Measurements from ENCODE around the gene MAGEL2.

- TF ChIP-seq CTCF (IDR thresholded peaks at IDR 0.05), result no peak
- no peak for TF ChIP-seq EZH2phosphoT487 (IDR thresholded peaks at IDR 0.05)
- TF ChIP-seq EZH2 (IDR thresholded peaks at IDR 0.05), result no peak
These were observed 719 bp downstream of the MAGEL2 start for GRCh38 chr15:23647001-23647295.

Data from neural progenitor cell (in vitro differentiated cells).